ENCODE data around the gene ZFYVE21.

ZFYVE21 gene

GRCh38 chr14:103726474-103726873 is 10.9 kb downstream of the ZFYVE21 start:
- Histone ChIP-seq H3K23ac (ENCODE audit: low read depth, low read length, poor library complexity) (peak overlapping the region; percentile 44), H2BK15ac (ENCODE audit: low read length) (no peak overlapping the region), H3K4ac (ENCODE audit: low read length) (peak overlapping the region; percentile 38), H2AK5ac (ENCODE audit: low read depth, low read length) (peak overlapping the region; percentile 2), H3K79me1 (ENCODE audit: low read depth, low read length) (peaks cover 39% of the 10 kb centered on the region), H3K18ac (ENCODE audit: low read length) (peak overlapping the region; percentile 76), H3K4me2 (ENCODE audit: insufficient read depth, low read length, poor library complexity, severe bottlenecking) (no peak overlapping the region), H2BK12ac (ENCODE audit: low read length) (no peak overlapping the region), H3K27ac (replicated peaks; ENCODE audit: low read length) (no peak overlapping the region), H3K9ac (ENCODE audit: low read depth, low read length, poor library complexity) (peak overlapping the region; percentile 78), H3K14ac (ENCODE audit: low read length) (peak overlapping the region; percentile 39), H4K8ac (ENCODE audit: low read depth, low read length) (no peak overlapping the region), H3K36me3 (replicated peaks in 1 of 2; ENCODE audit: control insufficient read depth in 2 of 2, insufficient read depth in 2 of 2, low read length in 2 of 2) (peaks cover 20 to 48% of the 10 kb centered on the region in 2 donors), H2BK5ac (ENCODE audit: low read length) (no peak overlapping the region), H3K4me1 (ENCODE audit: control insufficient read depth in 2 of 2, insufficient read depth in 1 of 2, low read depth in 1 of 2, low read length in 2 of 2) (no peaks in the 10 kb centered on the region), H4K91ac (ENCODE audit: low read depth, low read length, poor library complexity) (no peak overlapping the region), H2AFZ (ENCODE audit: low read length) (no peak overlapping the region), H3K27me3 (ENCODE audit: control insufficient read depth in 3 of 3, insufficient read depth in 3 of 3, low read depth in 1 of 3, low read length in 3 of 3) (no peaks in the 10 kb centered on the region), H2BK120ac (ENCODE audit: low read depth, low read length) (no peak overlapping the region), H3K4me3 (ENCODE audit: low read length in 2 of 2) (no peak overlapping the region), H3K9me3 (replicated peaks in 1 of 2; ENCODE audit: control insufficient read depth in 2 of 2, insufficient read depth in 1 of 2, low read depth in 1 of 2, low read length in 2 of 2) (no peaks in the 10 kb centered on the region)
- no CpG with 5 or more reads among the region's 18 CpGs for WGBS, 2 donors (ENCODE audit: extremely low coverage in 2 of 2, insufficient read length in 2 of 2, insufficient replicate concordance in 1 of 2)
- no peak for DNase-seq (ENCODE audit: low spot score)

GRCh38 chr14:103727313-103727980 is 11.8 kb downstream of the ZFYVE21 start:
- H3K79me1 ChIP-seq (ENCODE audit: low read depth, low read length), result peaks cover 39% of the 10 kb centered on the region
- no peak overlapping the region for H2BK15ac ChIP-seq (ENCODE audit: low read length)
- H2AK5ac ChIP-seq (ENCODE audit: low read depth, low read length), result no peak overlapping the region
- no peak overlapping the region for H3K27ac ChIP-seq (replicated peaks; ENCODE audit: low read length)
- H4K8ac ChIP-seq (ENCODE audit: low read depth, low read length), result peak overlapping the region; percentile 48
- no peak overlapping the region for H3K18ac ChIP-seq (ENCODE audit: low read length)
- no peak overlapping the region for H2AFZ ChIP-seq (ENCODE audit: low read length)
- H3K14ac ChIP-seq (ENCODE audit: low read length), result no peak overlapping the region
- H3K9me3 ChIP-seq (replicated peaks in 1 of 2; ENCODE audit: control insufficient read depth in 2 of 2, insufficient read depth in 1 of 2, low read depth in 1 of 2, low read length in 2 of 2), result no peaks in the 10 kb centered on the region
- H3K9ac ChIP-seq (ENCODE audit: low read depth, low read length, poor library complexity), result peak overlapping the region; percentile 60
- H3K4me1 ChIP-seq (ENCODE audit: control insufficient read depth in 2 of 2, insufficient read depth in 1 of 2, low read depth in 1 of 2, low read length in 2 of 2), result no peaks in the 10 kb centered on the region
- peak overlapping the region; percentile 89 for H3K23ac ChIP-seq (ENCODE audit: low read depth, low read length, poor library complexity)
- peak overlapping the region; percentile 11 for H3K4ac ChIP-seq (ENCODE audit: low read length)
- no peaks in the 10 kb centered on the region for H3K27me3 ChIP-seq (ENCODE audit: control insufficient read depth in 3 of 3, insufficient read depth in 3 of 3, low read depth in 1 of 3, low read length in 3 of 3)
- no peak for DNase-seq (ENCODE audit: low spot score)
- H3K4me2 ChIP-seq (ENCODE audit: insufficient read depth, low read length, poor library complexity, severe bottlenecking), result no peak overlapping the region
- no peak overlapping the region for H2BK5ac ChIP-seq (ENCODE audit: low read length)
- H3K36me3 ChIP-seq (replicated peaks in 1 of 2; ENCODE audit: control insufficient read depth in 2 of 2, insufficient read depth in 2 of 2, low read length in 2 of 2), result peaks cover 24 to 58% of the 10 kb centered on the region in 2 donors
- H2BK120ac ChIP-seq (ENCODE audit: low read depth, low read length), result no peak overlapping the region
- H2BK12ac ChIP-seq (ENCODE audit: low read length), result peak overlapping the region; percentile 46
- no peak overlapping the region for H3K4me3 ChIP-seq (ENCODE audit: low read length in 2 of 2)
- no CpG with 5 or more reads among the region's 53 CpGs for WGBS, 2 donors (ENCODE audit: extremely low coverage in 2 of 2, insufficient read length in 2 of 2, insufficient replicate concordance in 1 of 2)
- H4K91ac ChIP-seq (ENCODE audit: low read depth, low read length, poor library complexity), result peak overlapping the region; percentile 53

- H3K27ac ChIP-seq (replicated peaks; ENCODE audit: low read length), result no peak overlapping the region
- no peaks in the 10 kb centered on the region for H3K27me3 ChIP-seq (ENCODE audit: control insufficient read depth in 3 of 3, insufficient read depth in 3 of 3, low read depth in 1 of 3, low read length in 3 of 3)
- no peaks in the 10 kb centered on the region for H3K9me3 ChIP-seq (replicated peaks in 1 of 2; ENCODE audit: control insufficient read depth in 2 of 2, insufficient read depth in 1 of 2, low read depth in 1 of 2, low read length in 2 of 2)
- no peak overlapping the region for H2BK12ac ChIP-seq (ENCODE audit: low read length)
- H3K4me3 ChIP-seq (ENCODE audit: low read length in 2 of 2), result no peak overlapping the region
- H4K91ac ChIP-seq (ENCODE audit: low read depth, low read length, poor library complexity), result no peak overlapping the region
- no peak overlapping the region for H2BK5ac ChIP-seq (ENCODE audit: low read length)
- H3K14ac ChIP-seq (ENCODE audit: low read length), result no peak overlapping the region
- no peak overlapping the region for H2AK5ac ChIP-seq (ENCODE audit: low read depth, low read length)
- H3K23ac ChIP-seq (ENCODE audit: low read depth, low read length, poor library complexity), result peak overlapping the region; percentile 67
- H3K79me1 ChIP-seq (ENCODE audit: low read depth, low read length), result peaks cover 34% of the 10 kb centered on the region
- H3K4me1 ChIP-seq (ENCODE audit: control insufficient read depth in 2 of 2, insufficient read depth in 1 of 2, low read depth in 1 of 2, low read length in 2 of 2), result no peaks in the 10 kb centered on the region
- H2AFZ ChIP-seq (ENCODE audit: low read length), result no peak overlapping the region
- DNase-seq (ENCODE audit: low spot score), result no peak
- no peak overlapping the region for H3K18ac ChIP-seq (ENCODE audit: low read length)
- H3K36me3 ChIP-seq (replicated peaks in 1 of 2; ENCODE audit: control insufficient read depth in 2 of 2, insufficient read depth in 2 of 2, low read length in 2 of 2), result peaks cover 29 to 65% of the 10 kb centered on the region in 2 donors
- no peak overlapping the region for H3K4me2 ChIP-seq (ENCODE audit: insufficient read depth, low read length, poor library complexity, severe bottlenecking)
- H4K8ac ChIP-seq (ENCODE audit: low read depth, low read length), result no peak overlapping the region
- no peak overlapping the region for H2BK15ac ChIP-seq (ENCODE audit: low read length)
- no peak overlapping the region for H3K4ac ChIP-seq (ENCODE audit: low read length)
- H3K9ac ChIP-seq (ENCODE audit: low read depth, low read length, poor library complexity), result peak overlapping the region; percentile 50
- H2BK120ac ChIP-seq (ENCODE audit: low read depth, low read length), result no peak overlapping the region
- WGBS, 2 donors (ENCODE audit: extremely low coverage in 2 of 2, insufficient read length in 2 of 2, insufficient replicate concordance in 1 of 2), result no CpG with 5 or more reads among the region's 19 CpGs
Observed at GRCh38 chr14:103728141-103728540, 12.5 kb downstream of the ZFYVE21 start.

GRCh38 chr14:103728721-103729120 is 13.1 kb downstream of the ZFYVE21 start:
- WGBS, 2 donors (ENCODE audit: extremely low coverage in 2 of 2, insufficient read length in 2 of 2, insufficient replicate concordance in 1 of 2), result no CpG with 5 or more reads among the region's 12 CpGs

More at GRCh38 chr14:103728721-103729120, 13.1 kb downstream of the ZFYVE21 start:
- no peak overlapping the region for H3K23ac ChIP-seq (ENCODE audit: low read depth, low read length, poor library complexity)
- peaks cover 30% of the 10 kb centered on the region for H3K79me1 ChIP-seq (ENCODE audit: low read depth, low read length)
- H2BK12ac ChIP-seq (ENCODE audit: low read length), result no peak overlapping the region
- H3K27me3 ChIP-seq (ENCODE audit: control insufficient read depth in 3 of 3, insufficient read depth in 3 of 3, low read depth in 1 of 3, low read length in 3 of 3), result no peaks in the 10 kb centered on the region
- H3K9ac ChIP-seq (ENCODE audit: low read depth, low read length, poor library complexity), result no peak overlapping the region
- no peak for DNase-seq (ENCODE audit: low spot score)
- no peak overlapping the region for H3K27ac ChIP-seq (replicated peaks; ENCODE audit: low read length)
- no peak overlapping the region for H3K14ac ChIP-seq (ENCODE audit: low read length)
- H4K91ac ChIP-seq (ENCODE audit: low read depth, low read length, poor library complexity), result no peak overlapping the region
- no peaks in the 10 kb centered on the region for H3K9me3 ChIP-seq (replicated peaks in 1 of 2; ENCODE audit: control insufficient read depth in 2 of 2, insufficient read depth in 1 of 2, low read depth in 1 of 2, low read length in 2 of 2)
- H3K4ac ChIP-seq (ENCODE audit: low read length), result no peak overlapping the region
- no peak overlapping the region for H2BK120ac ChIP-seq (ENCODE audit: low read depth, low read length)
- no peak overlapping the region for H4K8ac ChIP-seq (ENCODE audit: low read depth, low read length)
- no peaks in the 10 kb centered on the region for H3K4me1 ChIP-seq (ENCODE audit: control insufficient read depth in 2 of 2, insufficient read depth in 1 of 2, low read depth in 1 of 2, low read length in 2 of 2)
- H3K4me2 ChIP-seq (ENCODE audit: insufficient read depth, low read length, poor library complexity, severe bottlenecking), result no peak overlapping the region
- H2AFZ ChIP-seq (ENCODE audit: low read length), result no peak overlapping the region
- H3K18ac ChIP-seq (ENCODE audit: low read length), result no peak overlapping the region
- no peak overlapping the region for H3K4me3 ChIP-seq (ENCODE audit: low read length in 2 of 2)
- H2AK5ac ChIP-seq (ENCODE audit: low read depth, low read length), result no peak overlapping the region
- H2BK15ac ChIP-seq (ENCODE audit: low read length), result no peak overlapping the region
- H2BK5ac ChIP-seq (ENCODE audit: low read length), result no peak overlapping the region
- peaks cover 33 to 71% of the 10 kb centered on the region in 2 donors for H3K36me3 ChIP-seq (replicated peaks in 1 of 2; ENCODE audit: control insufficient read depth in 2 of 2, insufficient read depth in 2 of 2, low read length in 2 of 2)
